H1 (cell line): ENCODE results near the gene NECAB3. TPM values are rescaled to one million over a fixed set of nuclear protein-coding genes. Genes with fewer than 3 reads are reported as not detected.

Source experiments
- CTCF ChIA-PET: fragments of 300-600 bp; sonication (Branson Sonifier 250); formaldehyde crosslinking; loops from one replicate; lab custom pipeline; 2021; ENCODE audit not compliant: partially characterized antibody; lab: Charles Lee
- POLR2A ChIA-PET: fragments of 300-600 bp; sonication (Branson Sonifier 250); formaldehyde crosslinking; loops from one replicate; lab custom pipeline; 2021; ENCODE audit warnings: inconsistent platforms; ENCODE audit not compliant: partially characterized antibody; lab: Charles Lee
- DNase-seq, 2 experiments: peaks; one replicate each; pipeline versions ENCODE4 v3.0.0 to v3.0.0-alpha.2; 2010 to 2022; ENCODE audit warnings: low spot score in 2 of 2, low read depth in 1 of 2, mixed read lengths in 1 of 2
- FAIRE-seq: peaks from 2 replicates; lab custom pipeline; 2011; peaks lifted over from hg19 to GRCh38; lab: Jason Lieb, UNC
- H2AFZ ChIP-seq: 2 replicates; pipeline ENCODE4 v1.8.1; 2012; ENCODE audit warnings: low read length, inconsistent platforms
- H2AK5ac ChIP-seq: 2 replicates; pipeline ENCODE4 v1.6.1; 2013; ENCODE audit warnings: low read depth, low read length
- H2BK120ac ChIP-seq: replicated peaks from 2 replicates; pipeline ENCODE3; 2013; ENCODE audit warnings: low read depth, low read length, inconsistent platforms
- H2BK12ac ChIP-seq: 2 replicates; pipeline ENCODE4 v1.6.1; 2013; ENCODE audit warnings: low read depth, low read length
- H2BK15ac ChIP-seq: 2 replicates; pipeline ENCODE4 v1.6.1; 2013; ENCODE audit warnings: low read length
- H2BK20ac ChIP-seq: 2 replicates; pipeline ENCODE4 v1.6.1; 2013; ENCODE audit warnings: low read length
- H2BK5ac ChIP-seq: 2 replicates; pipeline ENCODE4 v1.6.1; 2013; ENCODE audit warnings: low read depth, low read length
- H3K14ac ChIP-seq: 2 replicates; pipeline ENCODE4 v1.6.1; 2013; ENCODE audit warnings: inconsistent platforms; ENCODE audit not compliant: insufficient read length
- H3K18ac ChIP-seq: 2 replicates; pipeline ENCODE4 v1.6.1; 2013; ENCODE audit warnings: low read length; ENCODE audit errors: extremely low read depth
- H3K23ac ChIP-seq: 2 replicates; pipeline ENCODE4 v1.6.1; 2013; ENCODE audit warnings: inconsistent platforms; ENCODE audit not compliant: insufficient read length
- H3K23me2 ChIP-seq: 2 replicates; pipeline ENCODE4 v1.6.1; 2013; ENCODE audit warnings: low read depth, low read length
- H3K27ac ChIP-seq: 2 replicates; pipeline ENCODE4 v1.6.1; 2011; ENCODE audit warnings: low read depth, low read length, inconsistent platforms
- H3K27me3 ChIP-seq, 4 experiments: replicated peaks in 1 of 4; 1 replicate in 1 of 4; 2 replicates in 3 of 4; pipeline versions ENCODE4 v1.6.1 to v1.8.1; 2011 to 2013; ENCODE audit warnings: low read length in 3 of 4, mild to moderate bottlenecking in 3 of 4, inconsistent platforms in 2 of 4, mixed read lengths in 2 of 4, moderate library complexity in 1 of 4; ENCODE audit not compliant: control insufficient read depth in 3 of 4, insufficient read depth in 3 of 4; ENCODE audit errors: extremely low read depth in 1 of 4
- H3K36me3 ChIP-seq, 4 experiments: 2 replicates each; pipeline versions ENCODE4 v1.6.1 to v1.8.1; 2011 to 2013; ENCODE audit warnings: mild to moderate bottlenecking in 4 of 4, low read length in 3 of 4, moderate library complexity in 2 of 4, control low read depth in 1 of 4, inconsistent platforms in 1 of 4; ENCODE audit not compliant: insufficient read depth in 4 of 4, control insufficient read depth in 2 of 4
- H3K4ac ChIP-seq: replicated peaks from 2 replicates; pipeline ENCODE3; 2013; ENCODE audit warnings: low read length, low read depth, mixed read lengths, inconsistent platforms; ENCODE audit not compliant: insufficient read length
- H3K4me1 ChIP-seq, 4 experiments: replicated peaks in 1 of 4; 1 replicate in 1 of 4; 2 replicates in 3 of 4; pipeline versions ENCODE4 v1.6.1 to v1.8.1; 2011 to 2013; ENCODE audit warnings: low read length in 3 of 4, inconsistent platforms in 2 of 4, mixed read lengths in 1 of 4; ENCODE audit not compliant: insufficient read depth in 4 of 4, control insufficient read depth in 3 of 4
- H3K4me2 ChIP-seq, 2 experiments: 2 replicates each; pipeline versions ENCODE4 v1.6.1 to v1.8.1; 2011 to 2013; ENCODE audit warnings: low read depth in 2 of 2, low read length in 2 of 2, control low read depth in 1 of 2, inconsistent platforms in 1 of 2, mild to moderate bottlenecking in 1 of 2; ENCODE audit not compliant: insufficient read depth in 1 of 2
- H3K4me3 ChIP-seq, 4 experiments: fragments of 200-600, 300-600 bp in 1 of 4; sonication (generic), shearing (Covaris generic), sonication (Bioruptor Twin) in 1 of 4; 2 replicates each; pipeline versions ENCODE4 v1.5.1 to v1.8.1; 2011 to 2016; ENCODE audit warnings: low read length in 4 of 4, low read depth in 3 of 4, control low read depth in 2 of 4, inconsistent platforms in 2 of 4, mild to moderate bottlenecking in 2 of 4, mixed read lengths in 1 of 4, moderate library complexity in 1 of 4; ENCODE audit not compliant: insufficient read depth in 2 of 4; ENCODE audit errors: extremely low read depth in 1 of 4
- H3K56ac ChIP-seq: replicated peaks from 2 replicates; pipeline ENCODE3; 2013; ENCODE audit warnings: low read depth, mild to moderate bottlenecking, mixed read lengths, low read length, inconsistent platforms; ENCODE audit not compliant: insufficient read length
- H3K79me1 ChIP-seq: 2 replicates; pipeline ENCODE4 v1.6.1; 2013; ENCODE audit warnings: low read depth, low read length, control low read depth
- H3K79me2 ChIP-seq, 2 experiments: 2 replicates each; pipeline versions ENCODE4 v1.6.1 to v1.8.1; 2012 to 2013; ENCODE audit warnings: low read length in 2 of 2, mild to moderate bottlenecking in 2 of 2, inconsistent platforms in 1 of 2; ENCODE audit not compliant: insufficient read depth in 2 of 2, control insufficient read depth in 1 of 2
- H3K9ac ChIP-seq, 4 experiments: replicated peaks in 1 of 4; 1 replicate in 1 of 4; 2 replicates in 3 of 4; pipeline versions ENCODE4 v1.6.1 to v1.8.1; 2011 to 2013; ENCODE audit warnings: low read depth in 3 of 4, low read length in 3 of 4, control low read depth in 2 of 4, mild to moderate bottlenecking in 2 of 4, moderate library complexity in 2 of 4, inconsistent platforms in 1 of 4; ENCODE audit errors: extremely low read depth in 1 of 4
- H3K9me3 ChIP-seq, 2 experiments: 2 replicates each; pipeline versions ENCODE4 v1.6.1 to v1.8.1; 2012 to 2013; ENCODE audit warnings: mild to moderate bottlenecking in 2 of 2, moderate library complexity in 2 of 2, control low read depth in 1 of 2, inconsistent platforms in 1 of 2, low read depth in 1 of 2, low read length in 1 of 2, mixed read lengths in 1 of 2; ENCODE audit not compliant: insufficient read depth in 2 of 2
- H4K20me1 ChIP-seq, 2 experiments: replicated peaks in 1 of 2; 2 replicates each; pipeline versions ENCODE3 to v1.8.1; 2011 to 2013; ENCODE audit warnings: inconsistent platforms in 2 of 2, low read length in 2 of 2, mild to moderate bottlenecking in 1 of 2; ENCODE audit not compliant: insufficient read depth in 2 of 2, control insufficient read depth in 1 of 2
- H4K5ac ChIP-seq: 2 replicates; pipeline ENCODE4 v1.6.1; 2013; ENCODE audit warnings: low read length, low read depth, mixed read lengths, inconsistent platforms; ENCODE audit not compliant: insufficient read length
- H4K8ac ChIP-seq: 2 replicates; pipeline ENCODE4 v1.8.0; 2013; ENCODE audit warnings: mild to moderate bottlenecking, moderate library complexity, low read length, inconsistent platforms; ENCODE audit not compliant: insufficient read depth; ENCODE audit errors: extremely low read depth
- H4K91ac ChIP-seq: replicated peaks from 2 replicates; pipeline ENCODE3; 2013; ENCODE audit warnings: low read length, mixed read lengths, inconsistent platforms; ENCODE audit not compliant: insufficient read length
- CBX5 ChIP-seq: fragments of 300-800, 300-1000 bp; sonication (generic); IDR thresholded peaks from 2 replicates; pipeline ENCODE4 v1.7.1; 2016; ENCODE audit warnings: antibody characterized with exemption, low read length, low read depth
- CEBPB ChIP-seq: IDR thresholded peaks from 2 replicates; pipeline ENCODE4 v1.6.1; 2012; ENCODE audit warnings: low read depth, low read length
- EZH2 ChIP-seq: fragments of 200-600 bp; sonication (generic); IDR thresholded peaks from 2 replicates; pipeline ENCODE4 v1.7.1; 2012; ENCODE audit warnings: low read depth, mild to moderate bottlenecking, moderate library complexity, low read length, inconsistent platforms; ENCODE audit not compliant: severe bottlenecking
- HDAC6 ChIP-seq: IDR thresholded peaks from one replicate; pipeline ENCODE4 v1.7.1; 2012; ENCODE audit warnings: low read depth, mild to moderate bottlenecking, inconsistent platforms, low read length, moderate library complexity
- JUND ChIP-seq: IDR thresholded peaks from 2 replicates; pipeline ENCODE4 v1.6.1; 2011; ENCODE audit warnings: mild to moderate bottlenecking, improper control_type of control experiment, low read length
- POU5F1 ChIP-seq: IDR thresholded peaks from 2 replicates; pipeline ENCODE4 v1.6.1; 2011; ENCODE audit warnings: low read depth, mild to moderate bottlenecking, low read length, moderate library complexity
- RFX5 ChIP-seq: IDR thresholded peaks from 2 replicates; pipeline ENCODE4 v1.6.1; 2011; ENCODE audit warnings: low read depth, low read length, improper control_type of control experiment, borderline replicate concordance
- SIN3A ChIP-seq, 2 experiments: IDR thresholded peaks in 1 of 2; conservative IDR thresholded peaks in 1 of 2; 2 replicates each; pipeline ENCODE4 v1.6.1; 2011 to 2012; ENCODE audit warnings: low read length in 2 of 2, improper control_type of control experiment in 1 of 2, low read depth in 1 of 2, mild to moderate bottlenecking in 1 of 2
- SIRT6 ChIP-seq: IDR thresholded peaks from one replicate; pipeline ENCODE4 v1.7.1; 2012; ENCODE audit warnings: low read length, inconsistent platforms
- TEAD4 ChIP-seq: IDR thresholded peaks from 2 replicates; pipeline ENCODE4 v1.6.1; 2012; ENCODE audit warnings: low read depth, low read length, inconsistent platforms, mixed read lengths
- WGBS, 2 experiments: shearing (Covaris generic) in 1 of 2; methylation state at CpG; one replicate each; pipeline versions ENCODE4 v1.1.6 to v1.1.7; 2013 to 2015; ENCODE audit warnings: low lambda C conversion rate in 2 of 2, mixed read lengths in 2 of 2, inconsistent platforms in 1 of 2, low coverage in 1 of 2, missing lambda C conversion rate in 1 of 2; ENCODE audit not compliant: insufficient replicate concordance in 2 of 2, insufficient coverage in 1 of 2, insufficient read length in 1 of 2; ENCODE audit errors: extremely low coverage in 1 of 2, missing lambda C conversion rate in 1 of 2; 5-methylcytosine and 5-hydroxymethylcytosine counted together
- polyA plus RNA-seq, 7 experiments: library from polyadenylated mRNA; depleted of rRNA in 3 of 7; stranded (reverse) in 5 of 7; unstranded in 2 of 7; fragments of >200 nt in 5 of 7; fragments of 200-250 nt in 2 of 7; gene quantifications; 1 replicate in 5 of 7; 2 replicates in 1 of 7; 4 replicates in 1 of 7; pipeline versions ENCODE4 v1.2.1 to v1.2.3, GENCODE V29; 2011 to 2013; ENCODE audit warnings: missing spikeins in 2 of 7, mixed read lengths in 2 of 7
- total RNA-seq: library from RNA; stranded (reverse); fragmentation: NEBNext Ultra II Directional; extraction: Animal tissue kit (Norgen Biotek cat#: 25700); gene quantifications from 2 replicates; pipeline ENCODE4 v1.2.1, GENCODE V29; 2021

The NECAB3 gene
- total and polyA plus RNA-seq, 2 of the 8 experiments (the other 6 are each of a cell fraction or from before 2014, with no cell fraction given) = 20.5 to 46.2 TPM

GRCh38 chr20:33662172-33662571 lies 12.1 kb downstream of the NECAB3 start, which contains the start of gene C20orf144:
C20orf144 (plus strand) TSS chr20:33662327; CDS start chr20:33662346, 19 bp downstream.
- H3K4me1 ChIP-seq = peaks cover 0 to 12% (median 8%) of the 10 kb centered on the region in 4 experiments; a peak in 4 of 7 replicates
- H3K18ac ChIP-seq = no peak within 1 kb of the TSS
- H3K4me2 ChIP-seq = peak within 1 kb of the TSS; percentile 67 to 94
- H4K8ac ChIP-seq = no peak within 1 kb of the TSS
- no peak within 1 kb of the TSS for H4K91ac ChIP-seq
- no peak within 1 kb of the TSS for H4K5ac ChIP-seq
- CTCF ChIA-PET = interaction anchor here (3.9 kb wide), 1 partner anchor 9 kb away, joined by 22 read pairs; no protein-coding TSS in a partner anchor
- H2BK15ac ChIP-seq = no peak within 1 kb of the TSS
- H2AK5ac ChIP-seq = no peak within 1 kb of the TSS
- H3K14ac ChIP-seq = no peak within 1 kb of the TSS
- no peak within 1 kb of the TSS for H2AFZ ChIP-seq
- no peak within 1 kb of the TSS for H2BK5ac ChIP-seq
- H2BK120ac ChIP-seq = no peak within 1 kb of the TSS
- no peak for DNase-seq
- TF ChIP-seq SIN3A (conservative IDR thresholded peaks at IDR 0.05 in 1 of 2, IDR thresholded peaks at IDR 0.05 in 1 of 2; ENCODE audit: low read depth in 1 of 2, low read length in 2 of 2) (no peak), SIRT6 (no peak), JUND (no peak), TEAD4 (no peak), POU5F1 (no peak), CEBPB (no peak), CBX5 (no peak), RFX5 (no peak), HDAC6 (no peak), EZH2 (no peak)
- H3K79me2 ChIP-seq = no peaks in the 10 kb centered on the region
- peaks cover 0 to 8% of the 10 kb centered on the region in 2 experiments for H4K20me1 ChIP-seq
- H3K27me3 ChIP-seq = peaks cover 0 to 3% (median 0%) of the 10 kb centered on the region in 4 experiments; a peak in 3 of 7 replicates
- FAIRE-seq = no peak
- H3K9me3 ChIP-seq = no peaks in the 10 kb centered on the region
- H2BK20ac ChIP-seq = no peak within 1 kb of the TSS
- peaks cover 0 to 14% (median 0%) of the 10 kb centered on the region in 4 experiments; a peak in 2 of 8 replicates for H3K36me3 ChIP-seq
- H2BK12ac ChIP-seq = no peak within 1 kb of the TSS
- peaks cover 19% of the 10 kb centered on the region; the same call in 1 of the 2 replicates for H3K23me2 ChIP-seq
- no peaks in the 10 kb centered on the region for H3K79me1 ChIP-seq
- H3K56ac ChIP-seq = no peak within 1 kb of the TSS
- H3K9ac ChIP-seq = peak within 1 kb of the TSS; percentile 8 to 73 (median 40)
- POLR2A ChIA-PET = interaction anchor here (1.1 to 17.9 kb wide), 3 partner anchors 8 to 17 kb away, joined by 3 to 245 read pairs (median 3); partner anchors contain the start of gene NECAB3
- peak within 1 kb of the TSS; percentile 34; the same call in 1 of the 2 replicates for H3K27ac ChIP-seq
- 93% methylated on average over 7 of the region's 10 CpGs; no CpG with 5 or more reads in 1 of the 2 experiments for WGBS, 2 experiments
- H3K4ac ChIP-seq = no peak within 1 kb of the TSS
- peak within 1 kb of the TSS; percentile 56 to 93 (median 82) for H3K4me3 ChIP-seq
- H3K23ac ChIP-seq = no peak within 1 kb of the TSS
